Measurements from ENCODE around the gene TPCN2.

TPCN2 gene

GRCh38 chr11:69097263-69097662 lies 48.5 kb downstream of the TPCN2 start:
- DNase-seq, result no peak

- DNase-seq, result no peak
These were observed 50.4 kb downstream of the TPCN2 start for GRCh38 chr11:69099180-69099579.

- no peak for DNase-seq
These were observed 51.9 kb downstream of the TPCN2 start for GRCh38 chr11:69100454-69101114.

- peak; percentile 82 for DNase-seq
These were observed 52.5 kb downstream of the TPCN2 start for GRCh38 chr11:69101115-69101791.

- no peak for DNase-seq
These were observed 53.3 kb downstream of the TPCN2 start for GRCh38 chr11:69101792-69102695.

GRCh38 chr11:69102732-69103615 lies 54.2 kb downstream of the TPCN2 start:
- DNase-seq, result no peak

- DNase-seq, result no peak
These were observed 55.6 kb downstream of the TPCN2 start for GRCh38 chr11:69104212-69104855.

GRCh38 chr11:69104856-69105395 lies 56.2 kb downstream of the TPCN2 start:
- no peak for DNase-seq

GRCh38 chr11:69105461-69106030 lies 56.8 kb downstream of the TPCN2 start:
- DNase-seq, result no peak

- DNase-seq, result no peak
These were observed 57.5 kb downstream of the TPCN2 start for GRCh38 chr11:69106031-69106811.

- DNase-seq, result no peak
These were observed 58.7 kb downstream of the TPCN2 start for GRCh38 chr11:69107413-69107812.

GRCh38 chr11:69108030-69108429 lies 59.3 kb downstream of the TPCN2 start:
- no peak for DNase-seq

- no peak for DNase-seq
These were observed 59.8 kb downstream of the TPCN2 start for GRCh38 chr11:69108559-69108958.

GRCh38 chr11:69109101-69109500 lies 60.4 kb downstream of the TPCN2 start:
- DNase-seq, result no peak

GRCh38 chr11:69110451-69110850 lies 61.7 kb downstream of the TPCN2 start:
- no peak for DNase-seq

GRCh38 chr11:69111624-69112542 lies 63.2 kb downstream of the TPCN2 start:
- no peak for DNase-seq

- DNase-seq, result no peak
These were observed 64.5 kb downstream of the TPCN2 start for GRCh38 chr11:69113226-69113625.

- no peak for DNase-seq
These were observed 65.1 kb downstream of the TPCN2 start for GRCh38 chr11:69113646-69114340.

GRCh38 chr11:69114362-69114761 lies 65.6 kb downstream of the TPCN2 start:
- no peak for DNase-seq

Measured in NCI-H226 (cell line).